Astrocyte of the spinal cord (primary cell): ENCODE results near the gene GJD2.

Source experiments
- DNase-seq: peaks from one replicate; pipeline ENCODE4 v3.0.0; 2011; ENCODE audit warnings: low read depth, low spot score
- H3K4me3 ChIP-seq: 2 replicates; pipeline ENCODE4 v1.5.1; 2011; ENCODE audit warnings: low read depth, mild to moderate bottlenecking, low read length, moderate library complexity
- in situ Hi-C: cut with HindIII; loops from 2 replicates; pipeline ENCODE4 v1.10.0; 2017; ENCODE audit warnings: low sequenced_read_pairs
- TF ChIP-seq, protein P1 (sequence below): IDR thresholded peaks from 2 replicates; pipeline ENCODE4 v1.5.1; 2012; ENCODE audit warnings: low read depth, mild to moderate bottlenecking, low read length, inconsistent platforms

Gene GJD2

DNA sequence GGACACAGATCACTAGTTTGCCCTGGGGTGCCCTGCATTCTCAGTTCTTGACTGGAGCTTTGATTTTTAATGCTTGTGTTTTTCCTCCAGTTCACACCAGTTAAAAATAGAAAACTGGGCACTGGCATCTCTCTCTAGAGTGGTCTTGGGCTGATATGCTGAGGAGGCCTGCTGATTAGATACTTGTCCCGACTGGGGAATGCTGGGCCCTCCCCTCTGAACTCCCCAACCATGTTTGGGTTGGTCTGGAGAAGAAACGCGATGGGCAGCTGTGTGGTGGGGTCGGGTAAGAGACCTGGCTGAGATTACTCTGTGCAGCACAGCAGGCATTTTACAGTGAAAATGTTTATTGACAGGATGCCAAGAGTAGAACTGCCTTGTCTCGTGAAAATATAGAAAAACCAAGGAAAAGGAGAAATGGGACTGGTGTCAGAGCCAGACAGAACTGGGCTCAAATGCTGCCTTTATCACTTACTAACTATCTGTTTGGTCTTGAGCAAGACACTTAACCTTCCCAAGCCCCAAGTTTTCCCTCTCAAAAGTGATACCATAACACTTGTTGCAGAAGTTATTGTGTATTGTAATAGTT is 42.1 kb upstream of the GJD2 start:
- no peak overlapping the region for H3K4me3 ChIP-seq
- in situ Hi-C loops: no loop called here
- DNase-seq: no peak
- TF ChIP-seq, protein P1, sequence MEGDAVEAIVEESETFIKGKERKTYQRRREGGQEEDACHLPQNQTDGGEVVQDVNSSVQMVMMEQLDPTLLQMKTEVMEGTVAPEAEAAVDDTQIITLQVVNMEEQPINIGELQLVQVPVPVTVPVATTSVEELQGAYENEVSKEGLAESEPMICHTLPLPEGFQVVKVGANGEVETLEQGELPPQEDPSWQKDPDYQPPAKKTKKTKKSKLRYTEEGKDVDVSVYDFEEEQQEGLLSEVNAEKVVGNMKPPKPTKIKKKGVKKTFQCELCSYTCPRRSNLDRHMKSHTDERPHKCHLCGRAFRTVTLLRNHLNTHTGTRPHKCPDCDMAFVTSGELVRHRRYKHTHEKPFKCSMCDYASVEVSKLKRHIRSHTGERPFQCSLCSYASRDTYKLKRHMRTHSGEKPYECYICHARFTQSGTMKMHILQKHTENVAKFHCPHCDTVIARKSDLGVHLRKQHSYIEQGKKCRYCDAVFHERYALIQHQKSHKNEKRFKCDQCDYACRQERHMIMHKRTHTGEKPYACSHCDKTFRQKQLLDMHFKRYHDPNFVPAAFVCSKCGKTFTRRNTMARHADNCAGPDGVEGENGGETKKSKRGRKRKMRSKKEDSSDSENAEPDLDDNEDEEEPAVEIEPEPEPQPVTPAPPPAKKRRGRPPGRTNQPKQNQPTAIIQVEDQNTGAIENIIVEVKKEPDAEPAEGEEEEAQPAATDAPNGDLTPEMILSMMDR: no peak

DNA sequence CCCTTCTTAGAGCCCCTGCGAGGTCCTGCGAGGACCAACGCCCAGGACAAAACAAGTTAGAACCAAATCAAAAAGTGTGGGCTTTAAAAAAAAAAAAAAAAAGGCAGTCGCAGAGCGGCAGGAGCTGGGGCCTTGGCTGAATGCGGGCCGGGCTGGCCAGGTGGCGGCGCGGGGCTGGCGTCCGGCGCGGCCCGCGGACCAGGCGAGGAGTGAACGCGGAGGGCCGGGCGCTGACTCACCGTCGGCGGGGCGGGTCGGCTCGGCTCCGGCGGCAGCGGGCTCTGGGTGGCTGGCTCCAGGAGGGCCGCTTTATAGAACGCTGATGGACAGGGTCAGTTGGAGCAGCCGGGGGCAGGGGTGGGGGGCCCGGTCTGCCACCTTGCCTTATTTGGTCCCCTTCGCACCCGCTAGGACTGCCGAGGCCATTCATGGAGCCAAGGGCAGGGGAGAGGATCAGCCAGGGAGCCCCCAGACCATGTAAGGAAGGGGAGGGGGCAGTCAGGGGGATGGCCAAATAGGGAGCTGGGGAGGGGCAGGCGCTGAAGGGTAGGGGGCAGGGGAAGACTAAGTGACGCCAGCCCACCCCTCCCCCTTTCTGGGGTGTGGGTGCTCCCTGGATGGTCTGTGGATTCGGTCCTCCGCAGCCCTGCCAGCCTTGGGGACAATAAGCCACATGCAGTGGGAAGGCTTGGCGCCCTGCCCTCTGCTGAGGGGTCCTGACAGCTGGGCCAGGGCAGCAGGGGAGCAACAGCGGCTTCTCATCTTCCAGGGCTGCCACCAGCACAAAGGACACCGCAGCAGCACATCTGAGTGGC is 40.7 kb upstream of the GJD2 start, which contains the start of gene ACTC1:
Gene ACTC1 (minus strand): TSS at position 283 of the 815 bp plus-strand sequence. CDS start 741 bp downstream, outside the sequence.
- in situ Hi-C loops: no loop called here
- peak; percentile 40 for DNase-seq
- TF ChIP-seq, protein P1: peak; percentile 31
- H3K4me3 ChIP-seq: peak within 1 kb of the TSS; percentile 13

DNA sequence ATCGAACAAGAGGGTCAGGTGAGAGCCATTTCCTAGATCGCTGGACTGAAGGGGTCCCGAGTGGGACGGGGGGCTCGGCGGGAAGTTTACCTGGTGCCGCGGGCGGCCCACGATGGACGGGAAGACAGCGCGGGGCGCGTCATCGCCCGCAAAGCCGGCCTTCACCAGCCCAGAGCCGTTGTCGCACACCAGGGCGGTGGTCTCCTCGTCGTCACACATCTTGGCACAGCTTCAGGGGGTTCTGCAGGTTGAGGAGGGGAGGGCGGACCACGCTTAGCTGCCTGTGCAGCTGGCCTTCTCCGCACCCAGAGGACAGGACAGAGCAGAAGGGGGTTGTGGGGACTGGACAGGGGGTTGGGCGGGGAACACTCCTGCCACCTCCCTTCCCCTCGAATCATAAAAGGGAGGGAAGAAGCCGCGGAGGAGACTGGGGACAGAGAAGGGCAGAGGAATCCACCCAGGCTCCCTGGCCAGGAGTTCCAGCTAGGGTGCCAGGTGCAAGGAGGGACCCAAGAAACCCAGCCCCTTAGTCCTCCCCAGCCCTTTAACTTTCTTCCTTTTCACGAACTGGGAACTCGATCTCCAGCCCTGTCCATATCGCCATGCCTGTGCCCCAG is 39.9 kb upstream of the GJD2 start:
- TF ChIP-seq, protein P1: no peak
- DNase-seq: no peak
- no peak overlapping the region for H3K4me3 ChIP-seq
- in situ Hi-C loops: no loop called here

DNA sequence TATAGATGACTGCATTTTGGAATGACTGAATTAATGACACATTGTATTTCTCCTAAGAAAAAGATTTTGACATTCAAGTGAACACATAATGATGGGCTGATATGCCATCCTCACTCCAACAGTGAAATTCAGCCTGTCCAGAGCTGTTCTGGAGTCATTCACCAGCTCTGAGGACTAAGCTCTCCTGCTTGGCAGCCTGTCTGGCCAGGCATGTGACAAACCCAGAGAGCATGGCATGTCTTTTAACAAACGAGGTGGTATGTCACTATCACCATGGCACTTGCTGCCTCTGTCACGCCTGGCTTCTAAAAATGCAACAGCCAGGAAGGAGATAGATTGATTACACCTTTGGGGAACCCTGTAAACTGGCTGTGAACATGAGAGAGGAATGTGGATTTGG is 39.1 kb upstream of the GJD2 start:
- no peak overlapping the region for H3K4me3 ChIP-seq
- in situ Hi-C loops: no loop called here
- DNase-seq: no peak
- TF ChIP-seq, protein P1: no peak

DNA sequence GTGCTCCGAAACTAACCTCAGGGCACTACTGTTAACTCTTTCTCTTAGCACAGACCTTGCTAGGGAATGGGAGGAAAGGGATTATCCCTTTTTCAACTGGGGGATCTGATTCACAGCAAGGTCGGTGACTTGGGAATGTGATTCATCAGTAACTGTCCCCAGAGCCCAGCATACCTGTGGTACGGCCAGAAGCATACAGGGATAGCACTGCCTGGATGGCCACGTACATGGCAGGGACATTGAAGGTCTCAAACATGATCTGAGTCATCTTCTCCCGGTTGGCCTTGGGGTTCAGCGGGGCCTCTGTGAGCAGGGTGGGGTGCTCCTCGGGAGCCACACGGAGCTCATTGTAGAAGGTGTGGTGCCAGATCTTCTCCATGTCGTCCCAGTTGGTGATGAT is 38.3 kb upstream of the GJD2 start:
- TF ChIP-seq, protein P1: no peak
- in situ Hi-C loops: no loop called here

DNA sequence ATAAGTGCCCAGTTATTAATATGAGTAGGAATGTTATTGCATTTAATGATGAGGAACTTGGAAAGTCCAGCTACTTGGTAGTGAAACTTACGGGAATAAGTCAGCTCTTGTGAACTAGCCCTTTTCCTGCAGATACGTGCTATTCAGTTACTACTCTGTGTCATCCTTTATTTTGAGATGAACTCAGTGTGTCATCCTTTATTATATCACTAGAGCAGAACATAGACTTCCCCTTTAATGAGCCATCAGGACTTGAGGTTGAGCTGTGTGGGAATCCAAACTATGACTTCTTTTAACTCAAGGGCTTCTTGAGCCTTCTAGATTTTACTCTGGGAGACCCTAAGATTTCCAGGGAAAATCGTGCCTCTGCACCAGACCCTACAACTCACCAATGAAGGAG is 36.9 kb upstream of the GJD2 start:
- TF ChIP-seq, protein P1: no peak
- DNase-seq: no peak
- in situ Hi-C loops: no loop called here
- H3K4me3 ChIP-seq: no peak overlapping the region

More for the DNA sequence above, 38.3 kb upstream of the GJD2 start:
- DNase-seq: no peak
- H3K4me3 ChIP-seq: no peak overlapping the region
